GM18867 (cell line): ENCODE data around the gene IRX3.
"Not testable (repeated sequence)": the region's sequence is repeated elsewhere in the genome, so short reads cannot be mapped to it uniquely, and the experiment has no call there.

Experiments
- ATAC-seq: cut with Tn5 transposase; IDR thresholded peaks from one replicate; pipeline ENCODE4 v1.9.1; 2021; ENCODE audit warnings: mild to moderate bottlenecking, moderate library complexity; ENCODE audit not compliant: unreplicated experiment

The IRX3 gene

GRCh38 chr16:54277845-54278703 lies 8.5 kb downstream of the IRX3 start:
- ATAC-seq: no peak

- ATAC-seq: no peak
Measured at GRCh38 chr16:54275956-54276355, 10.6 kb downstream of the IRX3 start.

GRCh38 chr16:54273566-54273965 lies 13.0 kb downstream of the IRX3 start:
- no peak for ATAC-seq

- ATAC-seq: no peak
Measured at GRCh38 chr16:54270711-54271110, 15.9 kb downstream of the IRX3 start.

DNA sequence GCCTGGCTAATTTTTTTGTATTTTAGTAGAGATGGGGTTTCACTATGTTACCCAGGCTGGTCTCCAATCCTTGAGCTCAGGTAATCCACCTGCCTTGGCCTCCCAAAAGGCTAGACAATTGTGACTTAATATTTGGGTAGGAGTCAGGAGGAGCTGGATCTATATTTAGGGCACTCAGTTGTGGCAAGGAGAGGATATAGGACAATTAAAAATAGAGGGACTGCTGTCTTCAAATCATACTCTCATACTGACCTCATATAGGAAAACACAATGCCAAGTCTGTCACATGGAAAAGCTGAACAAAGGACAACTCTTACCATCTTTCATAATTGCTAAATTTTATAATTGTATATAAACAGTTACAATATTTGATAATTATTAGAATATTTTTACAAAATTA lies 17.1 kb downstream of the IRX3 start:
- no peak for ATAC-seq

- no peak for ATAC-seq
Measured at GRCh38 chr16:54268766-54269165, 17.8 kb downstream of the IRX3 start.

DNA sequence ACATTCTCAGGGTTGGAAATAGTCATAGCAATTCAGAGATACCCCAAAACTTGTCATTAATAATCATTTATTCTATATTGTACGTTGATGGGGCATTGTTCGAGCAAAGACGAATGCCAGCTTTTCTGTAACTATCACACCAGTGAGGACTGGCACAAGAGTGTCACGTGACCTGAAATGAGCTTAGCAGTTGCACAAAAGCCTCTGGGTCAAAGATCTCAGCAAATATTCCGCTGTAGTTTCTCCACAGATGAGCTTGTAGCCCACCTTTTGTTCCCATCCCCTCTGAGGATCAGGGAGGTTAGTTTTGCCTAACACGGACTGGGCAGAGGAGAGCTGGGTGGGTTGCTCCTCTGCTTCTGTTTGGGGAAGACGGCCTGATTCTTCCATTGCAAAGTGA lies 18.2 kb downstream of the IRX3 start:
- ATAC-seq: no peak

DNA sequence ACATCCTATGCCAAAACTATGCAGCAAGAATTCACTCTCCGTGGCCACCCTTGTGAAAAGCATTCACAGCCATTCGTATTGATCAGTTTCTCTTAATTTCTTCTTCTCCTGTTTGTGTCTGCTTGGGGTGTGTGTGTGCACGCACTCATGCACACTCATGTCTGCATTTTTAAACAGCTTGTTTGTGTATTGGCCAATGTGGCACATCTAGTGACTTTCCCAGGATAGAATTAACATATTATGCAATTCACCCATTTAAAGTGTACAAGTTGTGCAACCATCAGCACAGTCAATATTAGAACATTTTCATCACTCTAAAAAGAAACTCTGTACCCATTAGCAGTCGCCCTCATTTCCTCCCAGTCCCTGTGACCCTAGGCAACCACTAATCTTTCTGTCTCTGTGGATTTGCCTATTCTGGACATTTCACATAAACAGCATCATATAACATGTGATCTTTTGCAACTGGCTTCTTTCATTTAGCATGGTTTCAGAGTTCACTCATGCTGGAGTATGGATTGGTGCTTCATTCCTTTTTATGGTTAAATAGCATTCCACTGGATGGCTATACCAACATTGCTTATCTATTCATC lies 20.1 kb downstream of the IRX3 start:
- ATAC-seq: no peak

GRCh38 chr16:54265575-54266107 lies 20.9 kb downstream of the IRX3 start:
- ATAC-seq: no peak

DNA sequence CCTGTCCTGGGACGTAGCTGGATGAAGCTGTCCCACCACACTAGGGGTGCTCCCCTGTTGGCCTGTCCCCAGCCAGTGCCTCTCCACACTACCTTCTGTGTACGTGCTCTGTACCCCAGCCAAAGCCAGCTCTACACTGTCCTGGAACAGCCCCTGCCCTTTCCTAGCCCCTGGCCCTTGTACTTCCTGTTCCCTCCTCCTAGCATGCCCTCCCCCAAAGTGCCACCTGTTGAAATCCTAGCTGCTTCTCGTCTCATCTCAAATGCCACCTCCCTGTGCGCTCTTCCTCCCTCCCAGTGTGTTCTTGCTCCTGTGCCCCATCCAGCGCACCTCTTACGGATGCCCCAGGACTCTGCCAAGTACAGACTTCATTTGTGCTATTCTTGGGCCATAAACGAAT lies 33.5 kb downstream of the IRX3 start:
- no peak for ATAC-seq

GRCh38 chr16:54248863-54249710 lies 37.5 kb downstream of the IRX3 start:
- no peak for ATAC-seq

- ATAC-seq: not testable (repeated sequence)
Measured at GRCh38 chr16:54247705-54248104, 38.9 kb downstream of the IRX3 start.

- no peak for ATAC-seq
Measured at GRCh38 chr16:54246454-54246821, 40.1 kb downstream of the IRX3 start.

GRCh38 chr16:54245788-54246453 lies 40.7 kb downstream of the IRX3 start:
- ATAC-seq: no peak

- no peak for ATAC-seq
Measured at GRCh38 chr16:54244061-54244886, 42.3 kb downstream of the IRX3 start.

DNA sequence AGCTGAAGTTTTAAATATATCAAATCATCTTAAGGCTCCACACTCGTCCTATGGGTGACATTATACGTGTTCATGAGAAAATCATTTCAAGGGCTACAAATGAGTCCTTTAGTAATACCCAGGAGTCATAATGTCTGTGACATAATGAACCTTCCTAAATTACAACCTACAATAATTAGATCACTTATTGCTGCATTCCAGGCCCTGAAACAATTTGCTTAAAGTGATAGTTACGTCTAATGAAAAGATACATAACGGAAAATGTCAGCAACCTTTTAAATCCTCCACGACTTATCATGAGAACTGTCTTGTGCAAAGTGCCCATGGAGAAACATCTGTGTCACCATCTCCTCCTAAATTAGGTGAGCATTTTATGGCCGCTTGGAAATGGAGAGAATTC lies 43.4 kb downstream of the IRX3 start:
- ATAC-seq: no peak

- no peak for ATAC-seq
Measured at GRCh38 chr16:54242199-54242598, 44.4 kb downstream of the IRX3 start.

DNA sequence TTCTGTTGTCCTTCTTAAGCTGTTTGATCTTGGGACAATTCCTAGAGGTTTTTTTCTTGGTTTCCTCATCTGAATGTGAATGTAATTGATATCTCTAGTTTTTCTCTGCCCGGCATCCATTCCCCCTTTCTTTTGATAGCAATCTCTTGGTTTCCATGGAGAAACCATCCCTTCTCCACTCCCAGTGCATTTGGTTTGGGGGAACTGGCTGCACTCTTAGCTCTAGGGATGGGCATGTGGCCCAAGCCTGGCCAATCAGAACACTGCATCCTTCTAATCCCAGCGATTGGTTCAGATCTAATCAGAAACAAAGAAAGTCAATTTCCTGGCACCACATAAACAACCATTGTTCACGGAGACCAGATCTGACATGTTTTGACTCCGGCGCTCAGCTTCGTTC lies 45.1 kb downstream of the IRX3 start:
- no peak for ATAC-seq

GRCh38 chr16:54240271-54241129 lies 46.1 kb downstream of the IRX3 start:
- no peak for ATAC-seq
